ENCODE data around the gene MEDAG.

- TF ChIP-seq, protein P1, sequence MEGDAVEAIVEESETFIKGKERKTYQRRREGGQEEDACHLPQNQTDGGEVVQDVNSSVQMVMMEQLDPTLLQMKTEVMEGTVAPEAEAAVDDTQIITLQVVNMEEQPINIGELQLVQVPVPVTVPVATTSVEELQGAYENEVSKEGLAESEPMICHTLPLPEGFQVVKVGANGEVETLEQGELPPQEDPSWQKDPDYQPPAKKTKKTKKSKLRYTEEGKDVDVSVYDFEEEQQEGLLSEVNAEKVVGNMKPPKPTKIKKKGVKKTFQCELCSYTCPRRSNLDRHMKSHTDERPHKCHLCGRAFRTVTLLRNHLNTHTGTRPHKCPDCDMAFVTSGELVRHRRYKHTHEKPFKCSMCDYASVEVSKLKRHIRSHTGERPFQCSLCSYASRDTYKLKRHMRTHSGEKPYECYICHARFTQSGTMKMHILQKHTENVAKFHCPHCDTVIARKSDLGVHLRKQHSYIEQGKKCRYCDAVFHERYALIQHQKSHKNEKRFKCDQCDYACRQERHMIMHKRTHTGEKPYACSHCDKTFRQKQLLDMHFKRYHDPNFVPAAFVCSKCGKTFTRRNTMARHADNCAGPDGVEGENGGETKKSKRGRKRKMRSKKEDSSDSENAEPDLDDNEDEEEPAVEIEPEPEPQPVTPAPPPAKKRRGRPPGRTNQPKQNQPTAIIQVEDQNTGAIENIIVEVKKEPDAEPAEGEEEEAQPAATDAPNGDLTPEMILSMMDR (conservative IDR thresholded peaks at IDR 0.05; ENCODE audit: low read depth in 2 of 2) = no peak
- no peak for TF ChIP-seq CREB1 (CRISPR knock-in tag; IDR thresholded peaks at IDR 0.05; ENCODE audit: low read depth)
- TF ChIP-seq POLR2AphosphoS5 (IDR thresholded peaks at IDR 0.05; ENCODE audit: low read depth) = no peak
- no peak for TF ChIP-seq JUNB (IDR thresholded peaks at IDR 0.05; ENCODE audit: unreplicated experiment)
Measured at GRCh38 chr13:30918662-30919405, 12.8 kb downstream of the MEDAG start.
